Endodermal cell (in vitro differentiated cells): ENCODE results near the gene MAML2. TPM values are rescaled to one million over a fixed set of nuclear protein-coding genes. Genes with fewer than 3 reads are reported as not detected.

Source experiments
- DNase-seq: peaks from one replicate; pipeline ENCODE4 v3.0.0-alpha.2; 2017
- H3K27ac ChIP-seq: 2 replicates; pipeline ENCODE4 v1.5.1; 2013; ENCODE audit warnings: mild to moderate bottlenecking, low read depth, low read length, moderate library complexity
- H3K27me3 ChIP-seq: 2 replicates; pipeline ENCODE4 v1.6.1; 2013; ENCODE audit warnings: mild to moderate bottlenecking, low read length, moderate library complexity; ENCODE audit not compliant: insufficient read depth, control insufficient read depth, poor library complexity, severe bottlenecking
- H3K36me3 ChIP-seq: 2 replicates; pipeline ENCODE4 v1.7.0; 2013; ENCODE audit warnings: mild to moderate bottlenecking, low read length, moderate library complexity; ENCODE audit not compliant: control insufficient read depth, insufficient read depth
- H3K4me1 ChIP-seq: one replicate; pipeline ENCODE4 v1.7.0; 2013; ENCODE audit warnings: low read length; ENCODE audit not compliant: control insufficient read depth, insufficient read depth
- H3K4me3 ChIP-seq: 2 replicates; pipeline ENCODE4 v1.5.1; 2013; ENCODE audit warnings: mild to moderate bottlenecking, low read length, moderate library complexity
- H3K9ac ChIP-seq: 2 replicates; pipeline ENCODE4 v1.6.1; 2013; ENCODE audit warnings: mild to moderate bottlenecking, low read length, moderate library complexity; ENCODE audit not compliant: poor library complexity, severe bottlenecking; ENCODE audit errors: extremely low read depth
- H3K9me3 ChIP-seq: 2 replicates; pipeline ENCODE4 v1.6.1; 2013; ENCODE audit warnings: mild to moderate bottlenecking, low read length, moderate library complexity; ENCODE audit not compliant: control insufficient read depth
- H3K27ac Mint-ChIP-seq: 2 replicates; pipeline ENCODE4 v1.8.0; 2020; ENCODE audit warnings: mixed read lengths
- H3K27me3 Mint-ChIP-seq: 2 replicates; pipeline ENCODE4 v1.8.0; 2021; ENCODE audit warnings: mild to moderate bottlenecking, mixed read lengths; ENCODE audit not compliant: insufficient read depth
- H3K36me3 Mint-ChIP-seq: 2 replicates; pipeline ENCODE4 v1.8.0; 2020; ENCODE audit warnings: low read depth, mixed read lengths
- H3K4me1 Mint-ChIP-seq: 2 replicates; pipeline ENCODE4 v1.8.0; 2020; ENCODE audit warnings: mixed read lengths
- H3K4me3 Mint-ChIP-seq: 2 replicates; pipeline ENCODE4 v1.8.0; 2020; ENCODE audit warnings: mild to moderate bottlenecking, moderate library complexity, mixed read lengths
- H3K9me3 Mint-ChIP-seq: 2 replicates; pipeline ENCODE4 v1.8.0; 2020; ENCODE audit warnings: mild to moderate bottlenecking, mixed read lengths
- WGBS, 2 experiments: methylation state at CpG; one replicate each; pipeline versions ENCODE4 v1.1.5 to v1.1.7; 2013; ENCODE audit warnings: missing lambda C conversion rate in 2 of 2, mixed read lengths in 1 of 2; ENCODE audit not compliant: insufficient coverage in 1 of 2, insufficient read length in 1 of 2; 5-methylcytosine and 5-hydroxymethylcytosine counted together
- microRNA-seq: library from miRNA; unstranded; fragments of <30 nt; microRNA quantifications from one replicate; pipeline ENCODE4 v1.2.0, GENCODE V29; 2020; ENCODE audit warnings: borderline microRNAs expressed
- total RNA-seq, 2 donors: library from RNA; stranded (reverse); fragmentation: NEBNext Ultra II Directional in 1 of 2; extraction: Animal tissue kit (Norgen Biotek cat#: 25700) in 1 of 2; gene quantifications; 2 replicates in 1 of 2; 3 replicates in 1 of 2; pipeline ENCODE4 v1.2.1, GENCODE V29; 2021
- TF ChIP-seq, protein P1 (sequence below): fragments of 200-600 bp; sonication (generic); conservative IDR thresholded peaks from 2 replicates; pipeline ENCODE4 v1.5.0; 2021; ENCODE audit warnings: antibody characterized with exemption, mild to moderate bottlenecking

The MAML2 gene
- total RNA-seq, 2 donors from 2014 or later = 6.6 to 8.0 TPM

DNA sequence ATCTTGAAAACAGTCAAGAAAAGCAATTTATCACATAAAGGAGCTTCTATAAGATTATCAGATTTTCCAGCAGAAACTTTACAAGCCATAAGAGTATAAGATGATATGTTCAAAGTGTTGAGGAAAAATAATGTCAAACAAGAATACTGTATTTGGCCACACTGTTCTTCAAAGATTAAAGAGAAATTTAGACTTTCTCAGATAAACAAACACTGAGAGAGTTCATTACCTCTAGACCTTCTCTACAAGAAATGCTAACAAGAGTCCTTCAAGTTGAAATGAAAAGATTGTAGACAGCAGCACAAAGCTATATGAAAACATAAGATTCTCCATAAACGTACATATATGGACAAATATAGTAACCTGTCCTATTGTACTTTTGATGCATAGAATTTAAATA is 411.1 kb downstream of the MAML2 start:
- Histone ChIP-seq H3K36me3 (no peaks in the 10 kb centered on the region), H3K9me3 (peaks cover 62% of the 10 kb centered on the region), H3K4me3 (no peak overlapping the region), H3K27ac (no peak overlapping the region), H3K9ac (no peak overlapping the region), H3K4me1 (no peaks in the 10 kb centered on the region), H3K27me3 (no peaks in the 10 kb centered on the region)
- H3K36me3 Mint-ChIP-seq = no peaks in the 10 kb centered on the region
- no peak for DNase-seq
- no peak overlapping the region for H3K4me3 Mint-ChIP-seq
- peaks cover 10% of the 10 kb centered on the region for H3K27me3 Mint-ChIP-seq
- TF ChIP-seq, protein P1, sequence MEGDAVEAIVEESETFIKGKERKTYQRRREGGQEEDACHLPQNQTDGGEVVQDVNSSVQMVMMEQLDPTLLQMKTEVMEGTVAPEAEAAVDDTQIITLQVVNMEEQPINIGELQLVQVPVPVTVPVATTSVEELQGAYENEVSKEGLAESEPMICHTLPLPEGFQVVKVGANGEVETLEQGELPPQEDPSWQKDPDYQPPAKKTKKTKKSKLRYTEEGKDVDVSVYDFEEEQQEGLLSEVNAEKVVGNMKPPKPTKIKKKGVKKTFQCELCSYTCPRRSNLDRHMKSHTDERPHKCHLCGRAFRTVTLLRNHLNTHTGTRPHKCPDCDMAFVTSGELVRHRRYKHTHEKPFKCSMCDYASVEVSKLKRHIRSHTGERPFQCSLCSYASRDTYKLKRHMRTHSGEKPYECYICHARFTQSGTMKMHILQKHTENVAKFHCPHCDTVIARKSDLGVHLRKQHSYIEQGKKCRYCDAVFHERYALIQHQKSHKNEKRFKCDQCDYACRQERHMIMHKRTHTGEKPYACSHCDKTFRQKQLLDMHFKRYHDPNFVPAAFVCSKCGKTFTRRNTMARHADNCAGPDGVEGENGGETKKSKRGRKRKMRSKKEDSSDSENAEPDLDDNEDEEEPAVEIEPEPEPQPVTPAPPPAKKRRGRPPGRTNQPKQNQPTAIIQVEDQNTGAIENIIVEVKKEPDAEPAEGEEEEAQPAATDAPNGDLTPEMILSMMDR = no peak
- no peak overlapping the region for H3K27ac Mint-ChIP-seq
- no CpG with 5 or more reads among the region's 1 CpG for WGBS, 2 experiments
- H3K9me3 Mint-ChIP-seq = peaks cover 36% of the 10 kb centered on the region
- H3K4me1 Mint-ChIP-seq = no peaks in the 10 kb centered on the region

DNA sequence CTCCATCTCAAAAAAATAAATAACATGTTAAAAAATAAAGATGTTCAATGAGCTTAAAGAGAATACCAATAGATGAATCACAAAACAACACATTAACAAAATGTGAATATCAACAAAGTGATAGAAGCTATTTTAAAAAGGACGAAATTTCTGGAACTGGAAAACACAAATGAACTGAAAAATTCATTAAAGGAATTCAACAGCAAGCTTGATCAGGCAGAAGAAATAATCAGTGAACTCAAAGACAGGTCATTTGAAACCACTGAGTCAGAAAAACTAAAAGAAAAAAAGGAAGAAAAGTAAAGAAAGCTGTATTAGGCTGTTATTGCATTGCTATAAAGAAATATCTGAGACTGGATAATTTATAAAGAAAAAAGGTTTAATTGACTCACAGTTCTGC is 412.0 kb downstream of the MAML2 start:
- Mint-ChIP-seq H3K36me3 (no peaks in the 10 kb centered on the region), H3K4me1 (no peaks in the 10 kb centered on the region), H3K4me3 (no peak overlapping the region), H3K9me3 (peaks cover 28% of the 10 kb centered on the region), H3K27ac (no peak overlapping the region), H3K27me3 (peaks cover 10% of the 10 kb centered on the region)
- no peak overlapping the region for H3K27ac ChIP-seq
- TF ChIP-seq, protein P1 = no peak
- DNase-seq = no peak
- no peaks in the 10 kb centered on the region for H3K36me3 ChIP-seq
- H3K4me1 ChIP-seq = no peaks in the 10 kb centered on the region
- H3K9me3 ChIP-seq = peaks cover 56% of the 10 kb centered on the region
- no peaks in the 10 kb centered on the region for H3K27me3 ChIP-seq
- no peak overlapping the region for H3K9ac ChIP-seq
- WGBS, 2 experiments = 67 to 85% methylated on average over 1 of the region's 1 CpG
- no peak overlapping the region for H3K4me3 ChIP-seq

DNA sequence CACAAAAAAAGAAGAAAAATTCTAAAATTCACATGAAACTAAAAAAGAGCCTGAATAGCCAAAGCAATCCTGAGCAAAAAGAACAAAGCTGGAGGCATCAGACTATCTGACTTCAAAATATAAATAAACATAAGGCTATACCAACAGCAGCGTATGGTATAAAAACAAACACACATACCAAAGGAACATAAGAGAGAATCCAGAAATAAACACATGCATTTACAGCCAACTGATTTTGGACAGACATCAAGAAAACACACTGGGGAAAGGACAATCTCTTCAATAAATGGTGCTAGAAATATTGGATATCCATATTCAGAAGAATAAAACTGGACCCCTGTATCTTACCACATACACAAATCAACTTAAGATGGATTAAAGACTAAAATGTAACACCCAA is 416.3 kb downstream of the MAML2 start:
- DNase-seq = no peak
- H3K27ac Mint-ChIP-seq = no peak overlapping the region
- H3K9me3 Mint-ChIP-seq = peaks cover 10% of the 10 kb centered on the region
- no peak overlapping the region for H3K4me3 Mint-ChIP-seq
- WGBS, 2 experiments = 89% methylated on average over 1 of the region's 1 CpG; no CpG with 5 or more reads in 1 of the 2 experiments
- TF ChIP-seq, protein P1 = no peak
- peaks cover 6% of the 10 kb centered on the region for H3K27me3 Mint-ChIP-seq
- H3K27ac ChIP-seq = no peak overlapping the region
- no peaks in the 10 kb centered on the region for H3K27me3 ChIP-seq
- H3K9ac ChIP-seq = no peak overlapping the region
- no peaks in the 10 kb centered on the region for H3K36me3 ChIP-seq
- peaks cover 18% of the 10 kb centered on the region for H3K4me1 Mint-ChIP-seq
- H3K4me3 ChIP-seq = no peak overlapping the region
- peaks cover 18% of the 10 kb centered on the region for H3K9me3 ChIP-seq
- no peaks in the 10 kb centered on the region for H3K36me3 Mint-ChIP-seq
- no peaks in the 10 kb centered on the region for H3K4me1 ChIP-seq

Small RNA genes lying within 50 kb of the gene (microRNA-seq; reads per million reads assigned to microRNA genes)
- gene MIR1260B = not detected

Other genes starting within 250 kb of the MAML2 start
- 10 to 100 TPM; 16.3 to 25.7 TPM for gene CCDC82, start 46.7 kb upstream of the MAML2 start, total RNA-seq
- 1 to 10 TPM; 6.2 to 8.4 TPM for gene JRKL, start 46.8 kb upstream of the MAML2 start, total RNA-seq